Esophagus muscularis mucosa (tissue), 4 donors: ENCODE results near the gene C11orf21. TPM values are rescaled to one million over a fixed set of nuclear protein-coding genes. Genes with fewer than 3 reads are reported as not detected.

Experiments
- DNase-seq: peaks from one replicate; pipeline ENCODE4 v3.0.0-alpha.2; 2017; ENCODE audit errors: extremely low spot score
- H3K27ac ChIP-seq, 4 donors: fragments of 200-600 bp; sonication (generic); replicated peaks in 1 of 4; 1 replicate in 3 of 4; 2 replicates in 1 of 4; pipeline ENCODE4 v1.5.1; 2016 to 2019; ENCODE audit warnings: mild to moderate bottlenecking in 1 of 4
- H3K27me3 ChIP-seq, 4 donors: fragments of 200-600 bp; sonication (generic); one replicate each; pipeline versions ENCODE4 v1.5.1 to v1.6.0; 2016 to 2019
- H3K36me3 ChIP-seq, 4 donors: fragments of 200-600 bp; sonication (generic); one replicate each; pipeline ENCODE4 v1.5.1; 2016 to 2019
- H3K4me1 ChIP-seq, 4 donors: fragments of 200-600 bp; sonication (generic); one replicate each; pipeline ENCODE4 v1.5.1; 2016 to 2019
- H3K4me3 ChIP-seq, 4 donors: fragments of 200-600 bp; sonication (generic); 1 replicate in 2 of 4; 2 replicates in 2 of 4; pipeline ENCODE4 v1.5.1; 2016 to 2019; ENCODE audit warnings: mild to moderate bottlenecking in 4 of 4, moderate library complexity in 1 of 4
- H3K9me3 ChIP-seq, 4 donors: fragments of 200-600 bp; sonication (generic); 1 replicate in 3 of 4; 2 replicates in 1 of 4; pipeline ENCODE4 v1.5.1; 2016 to 2019
- EP300 ChIP-seq: sonication (generic); formaldehyde crosslinking; IDR thresholded peaks from one replicate; pipeline ENCODE4 v1.6.1; 2017; ENCODE audit warnings: antibody characterized with exemption
- POLR2A ChIP-seq: fragments of 450-650 bp; IDR thresholded peaks from one replicate; pipeline ENCODE4 v1.6.1; 2017; ENCODE audit warnings: antibody characterized with exemption, moderate library complexity, mild to moderate bottlenecking, low read depth
- POLR2AphosphoS5 ChIP-seq, 2 donors: sonication (generic); formaldehyde crosslinking; IDR thresholded peaks; one replicate each; pipeline ENCODE4 v1.6.1; 2017; ENCODE audit warnings: antibody characterized with exemption in 2 of 2
- WGBS: methylation state at CpG from one replicate; pipeline ENCODE4 v1.1.5; 2018; 5-methylcytosine and 5-hydroxymethylcytosine counted together
- intact Hi-C: fragments of 100-400 bp; cut with DNase I; formaldehyde crosslinking; loops from one replicate; pipeline ENCODE4 v1.15.1; 2023
- total RNA-seq, 4 donors: library from RNA; depleted of rRNA; stranded (reverse); fragments of >200 nt; gene quantifications; one replicate each; pipeline versions ENCODE4 v1.1.0 to v1.2.1, GENCODE V29; 2016
- TF ChIP-seq, protein P1 (sequence below), 3 experiments: fragments of 200-600 bp in 2 of 3; fragments of 450-650 bp in 1 of 3; sonication (generic) in 2 of 3; IDR thresholded peaks; one replicate each; pipeline ENCODE4 v1.5.1; 2017 to 2019; ENCODE audit warnings: antibody characterized with exemption in 3 of 3, mild to moderate bottlenecking in 2 of 3, moderate library complexity in 1 of 3

The C11orf21 gene
- total RNA-seq, 4 donors from 2014 or later = 0.29 to 1.2 (median 0.83) TPM; not detected in 1

DNA sequence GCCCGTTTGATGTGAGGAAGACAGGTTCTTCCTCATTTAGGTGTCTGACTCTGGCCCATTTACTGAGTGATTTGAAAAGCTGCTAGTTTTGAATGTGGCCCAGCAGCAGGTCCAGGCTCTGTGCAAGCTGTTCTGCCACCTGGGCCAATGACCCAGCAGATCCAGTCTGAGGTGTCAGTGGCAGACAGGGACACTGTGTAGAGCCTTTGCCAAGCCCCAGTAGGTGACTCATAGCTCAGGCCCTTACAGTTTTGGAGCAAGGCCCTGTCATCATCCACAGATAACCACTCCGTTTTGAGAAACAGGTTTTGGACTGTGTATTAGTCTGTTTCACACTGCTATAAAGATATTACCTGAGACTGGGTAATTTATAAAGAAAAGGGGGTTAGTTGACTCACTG is 24.0 kb upstream of the C11orf21 start:
- WGBS = 60% methylated on average over 2 of the region's 2 CpGs
- Histone ChIP-seq H3K4me3 (no peak overlapping the region), H3K4me1 (peaks cover 0 to 10% (median 9%) of the 10 kb centered on the region in 4 donors), H3K27me3 (no peaks in the 10 kb centered on the region), H3K9me3 (no peaks in the 10 kb centered on the region), H3K36me3 (no peaks in the 10 kb centered on the region), H3K27ac (no peak overlapping the region)
- TF ChIP-seq, protein P1, sequence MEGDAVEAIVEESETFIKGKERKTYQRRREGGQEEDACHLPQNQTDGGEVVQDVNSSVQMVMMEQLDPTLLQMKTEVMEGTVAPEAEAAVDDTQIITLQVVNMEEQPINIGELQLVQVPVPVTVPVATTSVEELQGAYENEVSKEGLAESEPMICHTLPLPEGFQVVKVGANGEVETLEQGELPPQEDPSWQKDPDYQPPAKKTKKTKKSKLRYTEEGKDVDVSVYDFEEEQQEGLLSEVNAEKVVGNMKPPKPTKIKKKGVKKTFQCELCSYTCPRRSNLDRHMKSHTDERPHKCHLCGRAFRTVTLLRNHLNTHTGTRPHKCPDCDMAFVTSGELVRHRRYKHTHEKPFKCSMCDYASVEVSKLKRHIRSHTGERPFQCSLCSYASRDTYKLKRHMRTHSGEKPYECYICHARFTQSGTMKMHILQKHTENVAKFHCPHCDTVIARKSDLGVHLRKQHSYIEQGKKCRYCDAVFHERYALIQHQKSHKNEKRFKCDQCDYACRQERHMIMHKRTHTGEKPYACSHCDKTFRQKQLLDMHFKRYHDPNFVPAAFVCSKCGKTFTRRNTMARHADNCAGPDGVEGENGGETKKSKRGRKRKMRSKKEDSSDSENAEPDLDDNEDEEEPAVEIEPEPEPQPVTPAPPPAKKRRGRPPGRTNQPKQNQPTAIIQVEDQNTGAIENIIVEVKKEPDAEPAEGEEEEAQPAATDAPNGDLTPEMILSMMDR (IDR thresholded peaks at IDR 0.05) = no peak
- TF ChIP-seq POLR2AphosphoS5 (IDR thresholded peaks at IDR 0.05) (peak in 1 of 2 donors; percentile 6), EP300 (no peak), POLR2A (no peak)
- intact Hi-C loops = no loop called here
- DNase-seq = no peak

DNA sequence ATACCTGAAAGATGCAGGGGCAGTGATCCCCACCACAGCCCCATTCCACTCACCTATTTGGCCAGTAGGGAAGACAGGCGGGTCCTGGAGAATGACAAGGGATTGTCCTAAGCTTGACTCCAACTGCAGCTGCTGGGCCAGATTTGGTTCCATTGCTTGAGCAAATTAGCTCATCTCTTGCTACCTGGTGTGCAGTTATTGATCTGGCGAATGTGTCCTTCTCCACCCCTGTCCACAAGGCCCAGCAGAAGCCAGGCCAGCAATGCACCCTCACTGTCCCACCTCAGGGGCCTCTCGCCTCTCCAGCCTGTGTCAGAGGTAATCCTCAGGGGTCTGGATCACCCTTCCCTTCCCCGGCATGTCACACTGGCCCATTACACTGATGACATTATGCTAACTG is 23.4 kb upstream of the C11orf21 start:
- WGBS = 98% methylated on average over 4 of the region's 4 CpGs
- Histone ChIP-seq H3K4me1 (peaks cover 0 to 10% (median 9%) of the 10 kb centered on the region in 4 donors), H3K36me3 (no peaks in the 10 kb centered on the region), H3K9me3 (no peaks in the 10 kb centered on the region), H3K27ac (no peak overlapping the region), H3K27me3 (no peaks in the 10 kb centered on the region), H3K4me3 (no peak overlapping the region)
- intact Hi-C loops = no loop called here
- no peak for DNase-seq
- TF ChIP-seq, protein P1 (IDR thresholded peaks at IDR 0.05) = no peak
- no peak for TF ChIP-seq EP300

DNA sequence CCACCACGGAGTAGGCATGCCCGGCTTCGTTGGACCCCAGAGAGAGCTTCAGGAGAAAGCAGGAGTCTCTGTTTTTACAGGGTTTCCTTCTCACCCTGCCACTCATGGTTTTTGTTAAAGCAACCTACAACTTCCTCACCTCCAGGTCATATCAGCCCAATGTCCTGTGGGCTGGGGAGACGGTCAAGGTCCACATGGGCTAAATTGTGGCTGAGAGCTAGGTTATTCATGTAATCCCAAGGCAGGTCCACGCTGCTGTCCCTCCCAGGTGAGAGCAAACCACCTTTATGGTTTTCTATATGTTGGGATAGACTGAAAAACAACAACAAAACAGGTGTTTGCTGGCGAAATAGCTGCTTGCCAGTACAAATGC is 19.6 kb upstream of the C11orf21 start:
- no peak for DNase-seq
- intact Hi-C loops = no loop called here
- TF ChIP-seq POLR2A = no peak
- TF ChIP-seq POLR2AphosphoS5 (IDR thresholded peaks at IDR 0.05) = no peak
- no peak for TF ChIP-seq EP300
- TF ChIP-seq, protein P1 (IDR thresholded peaks at IDR 0.05) = no peak
- H3K27ac ChIP-seq = no peak overlapping the region
- H3K4me3 ChIP-seq = no peak overlapping the region
- H3K4me1 ChIP-seq = peaks cover 0 to 10% (median 8%) of the 10 kb centered on the region in 4 donors
- no peaks in the 10 kb centered on the region for H3K36me3 ChIP-seq
- 85% methylated on average over 6 of the region's 6 CpGs for WGBS
- H3K27me3 ChIP-seq = no peaks in the 10 kb centered on the region
- peaks cover 0 to 11% (median 5%) of the 10 kb centered on the region in 4 donors for H3K9me3 ChIP-seq

DNA sequence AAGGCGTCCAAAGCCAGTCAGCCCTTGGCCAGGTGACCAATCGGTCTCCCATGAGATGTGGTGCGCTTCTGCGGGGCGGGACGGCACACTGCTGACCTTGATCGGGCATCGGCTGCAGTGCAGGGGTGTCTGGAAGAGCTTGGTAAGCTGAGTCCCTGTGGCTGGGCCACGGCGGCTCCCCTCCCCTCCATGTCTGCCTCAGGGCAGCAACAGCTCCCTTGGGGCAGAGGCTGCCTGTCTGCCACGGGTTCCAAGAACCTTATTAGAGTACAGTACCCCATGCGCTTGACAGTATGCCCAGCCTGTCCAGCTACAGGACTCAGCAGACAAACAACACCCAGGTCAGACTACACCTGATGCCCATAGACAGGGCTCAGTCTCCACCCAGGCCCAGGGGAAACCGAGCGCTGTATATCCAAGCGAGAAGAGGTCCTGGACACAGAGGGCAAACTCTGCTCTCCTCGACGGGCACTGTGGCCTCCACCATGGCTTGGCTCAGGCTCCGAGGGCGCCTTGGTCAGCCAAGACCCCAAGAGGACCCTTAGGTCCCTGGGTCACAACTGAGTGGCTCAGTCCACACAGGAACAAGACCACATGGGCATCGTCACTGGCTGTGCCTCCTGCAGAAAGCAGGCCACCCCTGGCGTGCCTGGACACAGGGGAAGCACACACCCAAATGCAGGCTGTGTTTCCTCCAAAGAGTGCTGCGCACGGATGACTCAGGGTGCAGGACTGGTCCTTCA is 19.0 kb upstream of the C11orf21 start:
- 89% methylated on average over 20 of the region's 23 CpGs for WGBS
- TF ChIP-seq, protein P1 (IDR thresholded peaks at IDR 0.05) = no peak
- TF ChIP-seq POLR2AphosphoS5 (IDR thresholded peaks at IDR 0.05) = no peak
- no peak for TF ChIP-seq POLR2A
- no peak for TF ChIP-seq EP300
- no peaks in the 10 kb centered on the region for H3K36me3 ChIP-seq
- H3K4me1 ChIP-seq = peaks cover 3 to 10% (median 8%) of the 10 kb centered on the region in 4 donors
- H3K27ac ChIP-seq = no peak overlapping the region
- H3K4me3 ChIP-seq = no peak overlapping the region
- H3K9me3 ChIP-seq = peaks cover 0 to 11% (median 5%) of the 10 kb centered on the region in 4 donors
- intact Hi-C loops = no loop called here
- no peaks in the 10 kb centered on the region for H3K27me3 ChIP-seq
- no peak for DNase-seq
